Measurements from ENCODE around the gene NPIPA3. TPM values are rescaled to one million over a fixed set of nuclear protein-coding genes. Genes with fewer than 3 reads are reported as not detected.
"Not testable (repeated sequence)": the region's sequence is repeated elsewhere in the genome, so short reads cannot be mapped to it uniquely, and the experiment has no call there.

NPIPA3 gene
- polyA plus RNA-seq, 1 experiment: 1.7 TPM

GRCh38 chr16:14773654-14774053 is 70.4 kb downstream of the NPIPA3 start:
- H3K27me3 ChIP-seq (ENCODE audit: control insufficient read depth, insufficient read depth, low read length); H3K4me3 ChIP-seq (ENCODE audit: low read depth, low read length); DNase-seq (ENCODE audit: low read depth); CTCF ChIA-PET; POLR2A ChIA-PET; H3K36me3 ChIP-seq (ENCODE audit: control insufficient read depth, insufficient read depth, low read length): not testable (repeated sequence)

- POLR2A ChIA-PET; H3K4me3 ChIP-seq (ENCODE audit: low read depth, low read length); H3K27me3 ChIP-seq (ENCODE audit: control insufficient read depth, insufficient read depth, low read length); CTCF ChIA-PET; H3K36me3 ChIP-seq (ENCODE audit: control insufficient read depth, insufficient read depth, low read length); DNase-seq (ENCODE audit: low read depth): not testable (repeated sequence)
Measured at GRCh38 chr16:14775624-14776023, 72.4 kb downstream of the NPIPA3 start.

Other genes starting within 250 kb of the NPIPA3 start
- 18.5 and 31.9 TPM in 2 replicates for gene PARN, start 73.2 kb upstream of the NPIPA3 start, polyA plus RNA-seq (2011; rRNA removed)
- gene BFAR, start 70.5 kb upstream of the NPIPA3 start, polyA plus RNA-seq (2011; rRNA removed): 77.1 and 93.5 TPM in 2 replicates
- not detected in 2 replicates for gene PLA2G10, start 9.1 kb upstream of the NPIPA3 start, polyA plus RNA-seq (2011; rRNA removed)
- gene NPIPA2, start 39.1 kb downstream of the NPIPA3 start, polyA plus RNA-seq (2011; rRNA removed): 0.80 and 1.2 TPM in 2 replicates
- gene NOMO1, start 130.3 kb downstream of the NPIPA3 start, polyA plus RNA-seq (2011; rRNA removed): 139 and 156 TPM in 2 replicates
- 77.0 and 83.3 TPM in 2 replicates for gene NPIPA1, start 234.0 kb downstream of the NPIPA3 start, polyA plus RNA-seq (2011; rRNA removed)

All from BJ (cell line).